Stimulated activated CD8-positive, alpha-beta memory T cell treated with anti-CD3 and anti-CD28 coated beads, Interleukin-12 subunit alpha, Interleukin-12 subunit beta, amount 100 ng/mL, for 24 hours (primary cell): ENCODE data around the gene TENM3.
"Not testable (repeated sequence)": the region's sequence is repeated elsewhere in the genome, so short reads cannot be mapped to it uniquely, and the experiment has no call there.

Experiments
- DNase-seq: peaks from one replicate; pipeline ENCODE4 v3.0.0-alpha.2; 2020; ENCODE audit errors: extremely low read depth

TENM3 gene

DNA sequence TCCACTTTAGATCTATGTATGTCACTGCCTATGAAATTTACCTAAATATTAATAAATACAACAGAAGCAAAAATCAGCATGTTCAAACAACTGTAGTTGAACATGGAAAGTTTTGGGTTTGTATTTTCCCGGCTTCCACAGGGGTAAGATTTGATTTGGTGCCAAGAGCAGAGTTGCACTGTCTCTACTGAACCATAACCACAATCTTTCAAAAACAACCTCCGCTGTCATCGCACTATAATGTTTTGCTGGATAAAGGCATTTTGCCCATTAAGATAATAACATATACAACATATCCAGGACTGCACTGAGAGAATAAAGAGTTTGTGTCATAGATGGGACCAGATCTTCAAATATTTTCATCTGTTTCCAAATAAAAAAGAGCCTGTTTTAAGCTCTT lies 94.9 kb downstream of the TENM3 start:
- no peak for DNase-seq

DNA sequence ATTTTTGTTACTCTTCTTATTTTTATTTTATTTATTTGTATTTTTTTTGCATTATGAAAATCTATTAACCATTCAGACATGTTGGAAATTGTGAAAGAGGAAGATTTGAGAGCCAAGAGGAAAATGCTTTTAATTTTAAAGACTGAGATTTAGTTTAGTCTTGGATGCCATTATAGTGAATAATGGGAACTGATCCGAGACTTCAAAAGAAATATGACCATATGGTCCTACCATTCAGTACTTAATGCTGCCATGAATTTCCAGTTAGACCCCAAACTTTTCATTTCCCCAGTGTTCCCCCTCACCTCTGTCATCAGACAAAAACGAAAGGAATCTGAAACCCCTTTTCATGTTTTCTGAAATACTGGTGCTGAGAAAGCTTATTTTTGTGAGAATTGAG lies 95.5 kb downstream of the TENM3 start:
- no peak for DNase-seq

DNA sequence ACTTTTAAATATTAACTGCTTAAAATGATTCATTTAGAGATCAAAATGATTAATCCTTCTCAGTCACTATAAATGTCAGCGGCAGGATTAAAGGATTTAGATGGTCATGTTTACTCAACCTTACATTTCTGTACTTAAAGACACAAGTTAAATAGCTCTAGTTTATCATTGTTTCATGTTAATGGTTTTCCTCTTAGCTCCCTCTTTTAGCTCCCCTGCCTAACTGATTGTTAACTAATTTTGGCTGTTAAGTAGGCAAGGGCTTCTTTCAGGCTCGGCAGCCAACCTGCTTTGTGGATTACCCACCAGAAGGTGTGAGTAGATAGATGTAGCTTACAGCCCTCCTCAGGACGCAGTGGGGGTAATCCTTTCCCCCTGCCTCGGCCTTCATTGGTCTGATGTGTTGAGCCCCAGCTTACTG lies 96.0 kb downstream of the TENM3 start:
- DNase-seq: no peak

DNA sequence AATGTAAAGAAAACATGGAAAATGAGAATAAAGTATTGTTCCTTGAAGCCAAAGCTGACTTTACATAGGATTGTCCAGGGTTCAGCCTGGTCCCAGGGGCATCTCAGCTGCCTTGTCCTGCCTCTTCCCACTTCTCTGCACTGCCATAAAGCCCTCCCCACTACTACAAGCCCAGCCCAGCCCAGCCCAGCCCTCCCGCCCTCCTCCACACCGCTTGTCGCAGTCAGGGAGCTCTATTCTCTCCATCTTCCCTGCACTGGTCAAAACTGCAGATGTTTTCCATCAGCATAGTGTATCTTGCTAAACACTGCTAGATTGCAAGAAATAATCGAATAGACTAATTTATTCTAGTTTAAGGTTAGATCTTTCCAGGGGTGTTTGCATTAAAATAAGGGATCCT lies 100.3 kb downstream of the TENM3 start:
- DNase-seq: no peak

DNA sequence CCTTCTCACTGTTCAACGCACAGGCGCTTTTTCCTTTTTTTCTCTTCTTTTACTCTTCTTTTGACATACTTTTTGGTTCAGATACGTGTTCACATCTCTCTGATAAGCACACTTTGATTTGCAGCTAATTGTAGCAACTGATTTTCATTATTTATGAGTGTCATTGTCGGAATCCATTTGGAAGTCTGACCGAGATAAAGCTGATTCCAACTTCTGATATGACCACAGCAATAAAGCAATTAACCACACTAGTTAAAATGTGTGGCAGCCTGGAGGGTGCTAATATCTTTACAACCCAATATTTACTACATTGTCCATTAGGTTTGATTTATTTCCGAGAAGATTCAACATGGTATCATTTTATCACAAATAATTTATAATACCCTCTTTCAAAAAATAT lies 101.8 kb downstream of the TENM3 start:
- no peak for DNase-seq

DNA sequence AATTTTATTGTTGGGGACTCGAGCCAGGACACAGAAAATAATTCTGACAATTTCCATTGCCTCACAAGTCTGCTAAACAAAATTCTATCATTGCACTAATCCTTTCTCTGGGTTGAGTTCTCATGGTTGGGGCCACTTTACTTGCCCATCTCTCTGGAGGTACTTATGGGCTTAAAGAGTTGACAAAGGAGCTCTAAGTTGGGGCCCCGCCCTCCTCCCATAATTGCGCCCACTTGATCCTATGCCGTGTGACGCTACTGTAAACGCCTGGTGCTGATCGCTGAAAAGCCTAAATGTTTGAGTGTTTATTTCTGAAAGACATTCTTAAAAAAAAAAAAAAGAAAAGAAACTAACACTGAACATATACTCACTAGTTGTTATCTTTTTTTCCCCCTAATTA lies 103.0 kb downstream of the TENM3 start:
- DNase-seq: no peak

DNA sequence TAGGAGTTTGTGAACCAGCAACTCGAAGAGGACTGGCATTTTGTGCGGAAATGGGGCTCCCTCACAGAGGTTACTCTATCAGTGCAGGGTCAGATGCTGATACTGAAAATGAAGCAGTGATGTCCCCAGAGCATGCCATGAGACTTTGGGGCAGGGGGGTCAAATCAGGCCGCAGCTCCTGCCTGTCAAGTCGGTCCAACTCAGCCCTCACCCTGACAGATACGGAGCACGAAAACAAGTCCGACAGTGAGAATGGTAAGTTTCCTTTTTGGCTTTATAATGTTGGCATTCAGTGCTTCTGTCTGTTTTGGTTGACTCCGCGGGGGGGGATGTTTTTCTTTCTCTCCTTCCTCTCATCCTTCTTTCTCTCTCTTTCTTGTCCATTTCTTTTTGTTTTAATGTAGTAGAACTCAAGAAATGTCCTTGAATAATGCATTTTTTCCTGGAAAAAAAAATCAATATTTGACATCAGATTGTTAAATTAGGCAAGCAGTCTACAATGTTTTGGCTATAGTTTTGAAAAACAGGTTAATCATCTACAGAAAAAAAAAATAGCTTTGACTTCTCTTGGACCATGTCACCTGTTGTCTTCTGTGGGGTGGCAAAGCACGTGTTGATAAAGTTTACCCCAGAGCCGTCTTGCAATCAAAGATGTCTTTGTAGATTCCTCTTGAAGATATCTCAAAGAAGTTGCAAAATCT lies 103.6 kb downstream of the TENM3 start:
- no peak for DNase-seq

DNA sequence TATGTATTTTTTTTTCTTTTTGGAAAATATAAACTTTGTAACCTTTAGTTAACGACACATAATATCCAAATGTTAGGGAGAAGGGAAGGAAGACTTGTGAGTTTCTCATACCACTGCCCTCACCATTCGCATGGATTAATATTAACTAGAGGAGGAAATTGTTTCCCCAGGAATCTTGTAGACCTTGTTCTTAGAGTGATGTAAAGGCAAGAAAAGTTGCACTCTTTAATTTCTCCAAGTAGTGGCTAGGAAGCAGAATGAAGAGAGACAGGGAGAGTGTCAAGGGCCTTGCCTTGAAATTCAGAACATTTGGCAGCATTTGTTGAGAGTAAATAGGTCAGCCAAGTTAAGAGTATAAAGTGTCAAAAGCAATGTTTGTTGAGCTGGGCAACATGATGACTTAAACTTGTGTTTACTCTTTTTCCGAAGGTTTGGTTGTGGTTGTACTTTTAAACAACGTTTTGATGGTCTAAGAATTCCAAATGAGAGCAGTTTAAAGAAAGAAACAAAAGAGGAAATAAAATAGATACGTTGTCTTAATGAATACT lies 105.7 kb downstream of the TENM3 start:
- DNase-seq: no peak

DNA sequence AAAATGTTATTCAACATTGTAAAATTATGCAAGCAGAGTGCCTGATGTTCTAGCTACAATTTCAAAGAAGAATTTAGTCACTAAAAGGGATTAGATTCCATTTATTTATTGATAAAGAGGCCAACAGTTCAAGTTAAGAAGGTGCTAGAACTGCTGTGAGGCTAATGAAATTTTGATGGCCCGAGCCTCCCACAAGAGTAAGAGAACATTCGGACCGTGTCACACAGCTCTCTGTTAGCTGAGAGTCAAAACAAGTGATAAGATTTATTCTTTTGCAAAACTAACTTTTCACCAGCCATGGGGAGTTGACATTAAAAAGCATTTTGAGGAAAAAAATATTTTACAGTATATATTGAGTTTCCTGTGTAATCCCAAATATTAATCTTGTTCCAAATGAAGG lies 106.8 kb downstream of the TENM3 start:
- DNase-seq: no peak

DNA sequence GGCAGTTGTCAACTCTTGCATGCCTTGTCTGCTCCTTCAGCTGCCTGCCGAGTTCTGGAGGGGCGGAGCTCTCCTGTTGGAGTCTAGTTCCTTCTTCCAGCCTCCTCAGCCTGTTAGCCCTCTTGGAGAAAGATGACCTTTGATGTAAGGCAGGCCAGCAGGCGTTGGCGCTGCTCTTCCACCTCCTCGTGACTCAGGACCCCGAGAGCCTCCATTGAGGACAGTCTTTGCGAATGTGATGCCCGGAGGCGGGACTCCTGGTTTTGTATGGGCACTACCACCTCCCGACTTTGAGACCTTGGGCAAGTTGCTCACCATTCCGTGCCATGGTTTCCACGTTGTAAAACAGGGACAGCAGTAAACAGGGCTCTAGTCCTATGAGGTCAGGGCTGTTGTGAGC lies 108.3 kb downstream of the TENM3 start:
- DNase-seq: no peak

DNA sequence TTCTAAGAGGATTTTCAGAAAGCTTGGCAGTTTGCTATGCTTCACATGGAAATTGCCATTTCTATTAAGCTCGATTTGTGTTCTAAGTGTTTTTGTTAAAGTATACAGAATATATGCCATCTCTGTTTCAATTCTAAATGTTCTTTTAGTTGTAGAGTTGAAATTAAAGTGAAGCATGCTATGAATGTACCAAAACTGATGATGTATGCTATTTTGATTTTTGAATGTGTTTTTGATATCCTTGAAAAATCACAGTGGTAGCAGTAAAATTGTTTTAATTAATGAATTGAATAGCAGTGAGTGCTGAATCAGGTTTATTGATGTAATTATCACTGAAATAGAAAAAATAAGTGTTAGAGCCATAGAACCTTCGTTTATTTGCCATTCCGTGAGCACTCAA lies 110.9 kb downstream of the TENM3 start:
- no peak for DNase-seq

DNA sequence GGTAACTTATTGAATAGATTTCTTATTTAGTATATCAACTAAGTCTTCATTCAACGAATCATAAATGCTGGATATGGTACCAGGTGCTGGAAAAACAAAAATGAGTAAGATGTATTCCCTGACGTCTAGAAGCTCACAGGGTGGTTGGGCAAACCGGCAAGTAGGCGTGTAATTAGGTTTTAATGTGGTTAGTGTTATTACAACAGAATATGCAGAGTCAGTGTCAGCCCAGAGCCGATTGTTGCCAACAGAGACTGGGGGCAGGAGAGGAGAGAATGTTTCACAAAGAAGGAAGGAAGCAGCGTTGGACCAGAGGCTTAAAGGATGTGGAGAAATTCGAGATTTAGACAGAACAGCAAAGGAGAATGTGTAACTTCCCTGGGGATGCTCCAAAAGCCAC lies 111.7 kb downstream of the TENM3 start:
- DNase-seq: no peak

DNA sequence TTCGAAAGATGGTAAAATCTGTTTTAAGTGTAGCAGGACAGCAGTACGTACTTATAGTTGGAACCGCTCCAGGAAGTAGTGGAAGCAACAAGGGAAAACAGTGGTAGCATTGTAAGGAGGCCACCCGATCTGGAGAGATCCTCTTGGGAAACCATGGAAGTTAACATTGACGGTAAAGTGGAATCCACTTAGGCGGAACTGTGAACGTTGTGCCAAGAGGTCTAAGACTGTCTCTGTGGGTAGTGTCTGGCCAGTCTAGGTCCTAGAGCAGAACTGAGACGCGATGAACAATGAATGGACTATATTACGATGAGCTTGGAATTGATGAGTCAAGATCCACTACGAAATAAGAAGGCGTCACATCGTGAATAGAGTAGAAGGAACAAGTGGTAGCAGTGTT lies 124.0 kb downstream of the TENM3 start:
- DNase-seq: no peak

DNA sequence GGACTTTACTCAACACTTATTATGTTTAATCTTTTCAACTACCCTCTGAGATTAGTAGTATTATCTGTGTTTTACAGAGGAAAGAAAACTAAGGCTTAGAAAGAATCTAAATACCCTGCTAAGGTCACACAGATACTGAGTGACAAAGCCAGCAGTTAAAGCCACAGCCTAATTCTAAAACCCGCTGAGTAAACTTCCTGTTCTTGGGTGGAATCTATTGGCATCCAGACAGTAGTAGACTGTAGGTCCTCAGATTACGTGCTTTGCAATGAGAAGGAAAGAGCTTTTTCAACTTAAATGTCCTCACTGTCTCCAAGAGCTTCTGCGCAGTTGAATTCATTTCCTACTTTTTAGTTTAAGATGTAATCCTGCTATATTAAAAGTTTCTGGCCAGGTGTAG lies 126.0 kb downstream of the TENM3 start:
- no peak for DNase-seq

DNA sequence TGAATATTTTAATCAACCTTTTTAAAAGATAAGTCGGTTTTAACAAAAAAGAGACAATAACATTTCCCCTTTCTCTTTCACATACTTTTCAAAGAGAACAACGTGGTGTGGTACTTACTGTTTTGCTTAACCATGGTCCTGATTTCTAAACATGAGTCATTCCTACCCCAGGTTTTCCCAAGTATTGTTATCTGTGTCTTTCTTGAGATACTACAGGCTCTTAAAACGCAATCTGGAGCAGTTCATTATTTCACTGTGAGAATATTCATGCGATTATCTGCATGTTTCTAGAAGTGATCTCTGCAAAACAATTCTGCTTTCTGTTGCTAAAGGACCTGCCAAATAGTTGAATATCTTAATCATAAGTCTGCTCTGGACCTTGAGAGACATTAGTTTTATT lies 127.3 kb downstream of the TENM3 start:
- DNase-seq: no peak

DNA sequence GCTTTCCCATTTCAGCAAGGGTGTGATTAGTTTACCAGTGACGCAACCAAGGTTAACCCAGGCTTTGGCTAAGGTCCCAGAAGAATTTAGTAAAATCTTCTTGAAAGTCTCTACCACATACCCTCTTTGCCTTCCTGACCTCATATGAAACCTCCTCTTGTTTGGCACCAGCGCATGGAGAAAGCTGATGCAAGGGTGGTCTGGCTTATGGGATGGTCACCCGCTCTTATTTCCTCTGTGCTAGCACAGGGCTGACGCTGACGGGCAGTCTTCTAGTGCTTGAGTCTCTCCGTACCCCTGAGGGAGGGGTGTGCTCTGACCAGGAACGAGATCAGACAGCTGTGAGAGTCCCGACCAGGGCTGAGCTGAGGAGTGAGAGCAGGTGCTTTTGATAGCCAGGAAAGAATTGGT lies 137.6 kb downstream of the TENM3 start:
- no peak for DNase-seq

DNA sequence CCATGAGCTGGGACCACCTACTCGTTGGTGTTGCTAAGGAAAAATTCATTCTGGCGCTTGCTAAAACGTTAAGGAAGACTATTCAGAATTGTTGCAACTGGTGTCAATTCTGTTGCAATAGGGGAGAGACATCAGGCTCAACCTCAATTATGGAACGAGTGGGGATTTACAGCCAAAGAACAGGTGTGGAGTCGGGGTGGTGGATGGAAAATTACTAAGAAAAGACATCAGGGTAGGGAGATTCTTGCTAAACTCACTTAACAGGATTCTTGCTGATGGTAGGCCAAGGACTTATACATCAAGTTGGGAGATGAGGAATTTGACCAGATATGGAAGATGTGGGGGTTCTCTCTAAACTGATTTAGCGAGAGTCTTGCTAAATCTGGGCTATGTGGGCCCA lies 139.7 kb downstream of the TENM3 start:
- DNase-seq: no peak

DNA sequence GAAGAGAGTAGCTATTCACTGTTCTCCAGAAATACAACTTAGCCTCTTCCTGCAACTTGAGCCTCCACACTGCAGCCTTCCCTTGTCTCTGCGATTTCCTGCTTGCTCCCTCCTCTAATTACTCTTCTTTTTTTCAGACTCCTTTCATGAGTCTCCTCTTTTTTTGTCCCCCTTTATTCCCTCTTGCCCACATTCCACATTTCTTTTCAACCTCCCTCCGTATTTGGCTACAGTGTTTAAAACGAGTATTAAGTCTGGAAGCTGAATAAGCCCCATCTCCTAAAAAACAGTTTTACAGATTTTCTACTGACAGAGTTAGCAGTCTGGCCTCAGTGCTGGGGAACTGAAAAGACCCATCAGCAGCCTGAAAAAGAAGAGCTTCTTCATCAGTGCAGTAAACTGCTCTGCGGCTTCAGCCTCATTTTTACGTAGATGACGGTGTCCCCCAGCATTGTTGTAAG lies 141.5 kb downstream of the TENM3 start:
- no peak for DNase-seq

DNA sequence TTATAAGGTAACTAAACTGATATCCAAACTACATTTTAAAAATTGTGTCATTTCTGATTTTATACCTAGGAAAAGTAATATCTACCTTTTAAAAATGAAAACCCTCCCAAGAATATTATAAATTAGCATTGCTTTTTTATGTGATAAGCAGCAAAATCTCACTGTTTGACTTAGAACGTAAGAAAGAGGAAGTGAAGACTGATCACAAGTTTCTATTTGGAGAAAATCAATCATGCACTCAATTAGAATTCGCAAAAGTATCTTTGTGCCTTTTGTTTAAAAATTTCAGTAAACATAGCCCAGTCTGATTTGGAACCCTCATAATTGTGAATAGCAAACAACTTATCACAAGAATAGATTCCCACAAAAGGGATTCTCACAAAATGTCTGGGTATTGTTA lies 142.7 kb downstream of the TENM3 start:
- DNase-seq: no peak

DNA sequence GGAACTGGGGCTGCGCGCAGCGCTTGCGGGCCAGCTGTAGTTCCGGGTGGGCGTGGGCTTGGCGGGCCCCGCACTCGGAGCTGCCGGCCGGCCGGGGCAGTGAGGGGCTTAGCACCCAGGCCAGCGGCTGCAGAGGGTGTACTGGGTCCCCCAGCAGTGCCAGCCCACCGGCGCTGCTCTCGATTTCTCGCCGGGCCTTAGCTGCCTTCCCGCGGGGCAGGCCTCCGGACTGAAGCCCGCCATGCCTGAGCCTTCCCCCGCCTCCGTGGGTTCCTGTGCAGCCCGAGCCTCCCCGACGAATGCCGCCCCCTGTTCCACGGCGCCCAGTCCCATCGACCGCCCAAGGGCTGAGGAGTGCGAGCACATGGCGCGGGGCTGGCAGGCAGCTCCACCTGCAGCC lies 143.4 kb downstream of the TENM3 start:
- DNase-seq: not testable (repeated sequence)

DNA sequence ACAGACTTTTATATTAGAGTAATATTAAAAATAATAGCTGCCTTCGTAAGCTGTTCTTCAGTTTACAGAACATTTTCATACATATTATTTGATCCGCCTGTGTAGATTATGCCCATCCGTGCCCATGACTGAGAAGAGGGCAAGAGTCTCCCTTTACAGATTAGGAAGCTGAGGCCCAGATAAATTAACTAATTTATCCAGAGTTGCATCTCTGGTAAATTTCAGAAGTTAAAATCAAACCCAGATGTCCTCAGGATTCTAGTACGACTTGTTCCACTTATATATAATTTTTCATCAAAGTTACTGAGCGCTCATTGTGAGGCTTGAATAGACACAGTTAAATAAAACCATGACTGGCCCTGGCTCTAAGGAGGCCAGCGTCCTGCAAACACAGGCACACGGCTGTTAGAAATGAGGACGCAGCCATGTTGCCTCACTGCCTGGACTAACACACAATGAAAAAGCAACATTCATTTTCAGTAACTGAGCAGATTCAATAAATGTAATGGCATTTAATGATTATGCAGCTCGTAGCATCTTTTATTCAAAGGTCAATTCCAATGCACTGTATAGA lies 148.0 kb downstream of the TENM3 start:
- DNase-seq: no peak

DNA sequence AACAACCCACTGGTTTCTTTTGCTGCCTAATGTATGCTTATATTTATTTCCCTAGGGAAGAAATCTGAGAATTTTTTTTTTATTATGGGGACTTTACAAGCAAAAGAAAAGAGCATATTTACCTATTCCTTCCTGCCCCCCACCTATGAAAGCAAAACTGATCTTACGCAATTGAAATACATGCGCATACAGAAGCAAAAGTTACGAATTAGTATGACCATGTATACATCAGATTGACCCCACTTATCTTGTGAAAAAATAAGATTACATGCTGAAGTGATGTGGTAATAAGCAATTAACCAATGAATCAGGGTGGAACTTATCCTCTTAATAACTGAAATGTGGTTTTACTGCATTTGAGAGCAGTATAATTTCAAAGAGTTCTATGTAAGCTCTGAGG lies 151.0 kb downstream of the TENM3 start:
- DNase-seq: no peak

DNA sequence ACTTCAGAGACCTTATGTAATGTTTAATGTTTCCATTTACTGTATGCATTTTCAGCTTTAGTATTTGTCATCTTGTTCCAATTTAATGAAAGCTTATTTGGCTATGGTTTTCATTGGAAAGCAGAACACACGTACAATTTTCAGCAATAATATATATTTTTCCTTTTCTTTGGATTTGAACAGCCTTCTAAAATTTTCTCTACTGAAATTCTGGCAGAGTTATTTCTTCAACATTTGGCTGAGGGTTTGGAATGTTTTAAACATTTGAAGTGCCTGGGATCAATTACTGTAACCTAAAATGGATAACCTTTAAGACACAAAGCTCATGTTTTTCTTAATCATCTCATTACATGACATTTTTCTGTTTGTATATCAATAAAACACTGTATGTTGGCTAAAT lies 156.9 kb downstream of the TENM3 start:
- DNase-seq: no peak

DNA sequence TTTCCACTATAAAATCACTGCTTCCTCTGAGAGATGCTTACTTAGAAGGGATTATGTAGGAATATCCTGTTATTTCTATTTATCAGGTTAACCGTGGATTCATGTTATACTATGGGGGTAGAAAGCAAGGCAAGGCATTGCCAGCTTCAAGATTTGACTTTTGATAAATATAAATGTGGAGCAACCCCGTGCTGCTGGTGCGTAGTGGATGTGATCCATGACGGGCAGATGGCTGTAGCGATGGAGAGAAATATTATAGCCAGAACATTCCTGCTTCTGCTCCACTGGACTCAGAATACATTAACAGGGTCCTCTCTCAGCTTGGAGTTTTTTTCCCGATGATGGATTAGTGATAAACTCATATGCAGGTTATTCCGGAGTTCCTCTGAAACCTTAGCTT lies 157.6 kb downstream of the TENM3 start:
- DNase-seq: no peak
